ENCODE data around the gene RNF126.
A peak's percentile ranks its signal among the peaks of the same experiment; 100 is the strongest.
"Not testable (repeated sequence)": the region's sequence is repeated elsewhere in the genome, so short reads cannot be mapped to it uniquely, and the experiment has no call there.

The RNF126 gene

DNA sequence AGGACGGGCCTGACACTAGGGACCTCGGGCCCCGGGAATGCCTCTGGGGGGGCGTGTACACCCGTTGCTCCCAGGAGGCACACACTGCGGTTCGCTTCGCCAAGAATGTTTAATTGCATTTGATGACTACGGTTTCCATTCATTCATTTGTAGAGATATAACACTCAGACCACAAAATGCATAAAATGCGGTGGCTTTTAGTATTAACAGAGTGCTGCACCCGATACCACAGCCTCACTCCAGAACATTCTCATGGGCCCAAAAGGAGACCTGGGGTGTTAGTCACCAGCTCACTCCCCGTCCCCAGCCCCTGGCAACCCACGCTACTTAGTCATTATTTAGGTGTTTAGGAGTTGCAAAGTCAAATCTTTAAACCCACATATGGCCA lies 51.5 kb downstream of the RNF126 start:
- no peak for DNase-seq (ENCODE audit: low read depth)

DNA sequence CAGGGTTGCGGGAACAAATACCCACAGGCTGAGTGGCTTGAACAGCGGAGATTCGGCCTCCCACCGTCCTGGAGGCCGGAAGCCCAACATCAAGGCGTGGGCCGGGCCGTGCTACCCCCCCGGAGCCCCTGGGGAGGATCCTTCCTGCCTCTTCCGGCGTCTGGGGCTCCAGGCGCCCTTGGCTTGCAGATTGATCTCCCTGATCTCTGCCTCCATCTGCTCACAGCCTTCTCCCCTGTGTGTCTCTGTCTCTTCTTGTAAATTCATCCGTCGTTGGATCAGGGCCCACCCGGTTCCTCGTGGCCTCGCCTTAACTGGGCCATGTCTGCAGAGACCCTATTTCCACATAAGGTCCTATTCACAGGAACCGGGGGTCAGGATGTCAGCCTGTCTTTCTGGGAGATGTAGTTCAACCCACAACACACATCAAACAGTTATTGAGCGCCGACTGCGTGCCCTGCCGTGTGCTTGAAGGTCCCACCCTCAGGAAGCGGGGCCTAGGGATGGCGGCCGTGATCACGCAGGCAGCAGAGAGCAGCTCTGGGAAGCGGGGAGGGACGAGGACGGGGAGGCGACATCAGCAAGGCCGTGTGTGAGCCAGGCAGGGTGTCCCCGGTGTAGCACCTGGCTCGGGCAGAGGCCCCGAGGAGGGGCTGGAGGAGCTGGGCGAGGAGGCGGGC lies 52.1 kb downstream of the RNF126 start:
- peak; percentile 44 for DNase-seq (ENCODE audit: low read depth)

DNA sequence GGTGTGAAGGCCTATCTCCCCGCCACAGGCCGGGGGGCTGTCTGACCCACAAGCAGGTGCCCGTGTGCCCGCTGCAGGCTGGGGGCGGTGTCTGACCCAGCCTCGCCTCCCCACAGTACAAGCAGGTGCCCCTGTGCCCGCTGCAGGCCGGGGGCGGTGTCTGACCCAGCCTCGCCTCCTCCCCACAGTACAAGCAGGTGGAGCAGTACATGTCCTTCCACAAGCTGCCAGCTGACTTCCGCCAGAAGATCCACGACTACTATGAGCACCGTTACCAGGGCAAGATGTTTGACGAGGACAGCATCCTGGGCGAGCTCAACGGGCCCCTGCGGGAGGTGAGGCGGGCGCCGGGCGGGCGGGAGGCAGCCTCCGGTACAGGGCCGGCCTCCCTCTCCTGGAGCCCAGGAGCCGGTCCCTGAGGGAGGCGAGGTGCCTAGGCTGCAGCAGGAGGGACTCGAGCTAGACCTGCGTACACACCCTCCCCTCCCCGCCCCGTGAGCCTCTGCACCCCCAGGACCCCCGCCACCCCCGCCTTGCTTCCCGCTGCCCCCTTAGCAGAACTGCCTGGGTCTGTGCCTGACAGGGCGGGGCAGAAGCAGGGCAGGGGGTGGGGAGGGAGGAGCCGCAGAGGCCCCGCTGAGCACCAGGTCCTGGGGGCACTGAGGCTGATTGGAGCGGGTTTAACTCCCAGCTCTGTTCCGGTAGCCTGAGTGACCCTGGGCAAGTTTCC lies 52.8 kb downstream of the RNF126 start:
- DNase-seq (ENCODE audit: low read depth) = peak; percentile 23

DNA sequence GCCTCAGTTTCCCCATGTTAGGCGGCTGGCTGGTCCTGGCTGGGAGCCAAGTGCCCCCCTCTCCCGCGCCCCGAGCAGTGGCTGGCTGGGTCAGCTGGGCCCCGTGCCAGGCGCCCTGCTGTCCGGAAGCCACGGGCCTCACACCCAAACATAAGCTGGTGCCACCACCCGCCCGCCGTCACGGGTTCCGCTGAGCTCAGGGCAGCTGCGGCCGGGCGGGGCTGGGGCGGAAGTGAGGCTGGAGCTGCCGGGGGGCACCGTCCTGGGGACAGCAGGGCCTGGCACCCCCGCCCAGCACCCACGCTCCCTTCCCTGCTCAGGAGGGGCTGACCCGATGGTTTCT lies 54.0 kb downstream of the RNF126 start:
- no peak for DNase-seq (ENCODE audit: low read depth)

DNA sequence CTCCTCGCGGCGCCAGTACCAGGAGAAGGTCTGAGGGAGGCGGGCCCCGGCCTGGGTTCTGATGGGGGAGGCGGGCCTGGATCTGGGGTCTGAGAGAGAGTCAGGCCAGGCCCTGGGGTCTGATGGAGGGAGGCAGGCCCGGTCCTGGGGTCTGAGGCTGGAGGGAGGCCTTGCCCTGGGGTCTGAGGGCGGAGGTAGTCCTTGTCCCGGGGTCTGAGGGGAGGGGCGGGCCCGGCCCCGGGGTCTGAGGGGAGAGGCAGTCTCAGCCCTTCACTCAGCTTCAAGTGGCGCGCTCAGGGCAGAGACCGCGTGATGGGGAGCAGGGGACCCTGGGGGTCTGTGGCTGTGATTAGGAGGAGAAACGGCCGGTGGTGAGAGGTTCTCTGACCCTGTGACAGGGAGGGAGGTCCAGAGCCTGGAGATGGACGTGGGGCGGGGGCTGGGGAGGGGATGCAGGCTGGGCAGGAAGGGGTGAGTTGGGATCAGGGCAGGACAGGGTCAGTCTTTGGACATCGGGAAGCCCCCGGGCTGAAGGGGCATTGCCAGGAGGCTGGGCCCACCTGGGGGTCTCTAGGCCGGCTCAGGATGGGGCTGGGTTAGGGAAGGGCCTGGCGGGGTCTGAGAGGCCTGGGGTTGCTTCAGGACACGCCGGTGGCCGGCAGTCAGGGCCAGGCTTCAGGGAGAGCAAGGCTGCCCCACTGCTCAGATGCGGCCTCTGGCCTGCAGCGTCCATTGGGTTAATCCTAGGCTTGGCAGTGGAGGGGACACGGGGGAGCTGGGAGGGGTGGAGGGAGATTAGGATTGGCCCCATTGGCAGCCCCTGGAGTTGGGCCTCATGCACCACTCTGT lies 54.6 kb downstream of the RNF126 start:
- DNase-seq (ENCODE audit: low read depth) = no peak

DNA sequence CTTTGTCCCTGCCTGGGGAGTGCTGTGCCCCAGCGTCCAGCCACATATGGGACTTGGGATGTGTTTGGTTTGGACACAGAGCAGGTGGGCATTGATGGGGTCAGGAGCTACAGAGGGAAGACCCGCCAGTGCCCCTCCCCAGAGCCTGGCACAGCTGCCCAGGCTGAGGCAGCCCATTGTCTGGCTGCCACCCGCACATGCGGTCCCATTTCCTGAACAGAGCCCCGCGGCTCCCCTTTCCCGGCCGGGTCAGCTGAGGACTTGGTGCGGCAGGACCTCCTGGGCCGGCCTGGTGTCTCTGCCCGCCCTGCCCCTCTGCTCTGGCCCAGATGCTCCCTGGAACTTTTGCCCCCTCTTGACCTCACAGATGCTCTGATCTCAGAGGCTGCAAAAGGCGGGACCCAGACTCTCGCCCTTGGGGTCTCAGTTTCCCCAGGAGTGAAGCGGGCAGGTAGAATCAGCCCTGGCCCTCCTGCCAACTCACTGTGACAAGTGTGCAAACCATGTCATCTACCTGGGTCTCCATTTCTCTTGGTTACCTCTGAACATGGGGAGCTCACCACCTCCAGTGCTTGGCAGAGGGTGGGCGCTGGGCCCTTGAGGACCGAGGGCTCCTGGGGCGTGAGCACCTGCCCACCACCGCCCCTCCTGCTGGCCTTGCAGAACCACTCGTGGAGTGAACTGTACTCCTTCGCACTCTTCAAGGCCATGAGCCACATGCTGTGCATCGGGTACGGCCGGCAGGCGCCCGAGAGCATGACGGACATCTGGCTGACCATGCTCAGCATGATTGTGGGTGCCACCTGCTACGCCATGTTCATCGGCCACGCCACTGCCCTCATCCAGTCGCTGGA lies 55.5 kb downstream of the RNF126 start:
- DNase-seq (ENCODE audit: low read depth) = no peak

DNA sequence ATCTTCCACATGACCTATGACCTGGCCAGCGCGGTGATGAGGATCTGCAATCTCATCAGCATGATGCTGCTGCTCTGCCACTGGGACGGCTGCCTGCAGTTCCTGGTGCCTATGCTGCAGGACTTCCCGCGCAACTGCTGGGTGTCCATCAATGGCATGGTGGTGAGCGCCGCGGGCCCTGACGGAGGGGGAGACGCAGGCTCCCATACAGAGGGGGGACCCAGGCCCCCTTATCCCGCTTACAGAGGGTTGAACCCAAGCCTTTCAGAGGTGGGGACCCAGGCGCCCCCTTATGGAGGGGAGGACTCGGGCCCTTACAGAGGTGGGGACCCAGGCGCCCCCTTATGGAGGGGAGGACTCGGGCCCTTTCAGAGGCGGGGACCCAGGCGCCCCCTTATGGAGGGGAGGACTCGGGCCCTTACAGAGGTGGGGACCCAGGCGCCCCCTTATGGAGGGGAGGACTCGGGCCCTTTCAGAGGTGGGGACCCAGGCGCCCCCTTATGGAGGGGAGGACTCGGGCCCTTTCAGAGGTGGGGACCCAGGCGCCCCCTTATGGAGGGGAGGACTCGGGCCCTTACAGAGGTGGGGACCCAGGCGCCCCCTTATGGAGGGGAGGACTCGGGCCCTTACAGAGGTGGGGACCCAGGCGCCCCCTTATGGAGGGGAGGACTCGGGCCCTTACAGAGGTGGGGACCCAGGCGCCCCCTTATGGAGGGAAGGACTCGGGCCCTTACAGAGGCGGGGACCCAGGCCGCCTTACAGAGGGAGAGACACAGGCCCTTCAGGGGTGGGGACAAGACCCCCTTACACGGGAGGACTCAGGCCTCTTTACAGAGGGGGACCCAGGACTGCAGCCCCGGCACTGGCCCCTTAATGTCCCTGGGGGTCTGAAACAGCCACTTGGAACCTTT lies 57.7 kb downstream of the RNF126 start:
- not testable (repeated sequence) for DNase-seq (ENCODE audit: low read depth)

DNA sequence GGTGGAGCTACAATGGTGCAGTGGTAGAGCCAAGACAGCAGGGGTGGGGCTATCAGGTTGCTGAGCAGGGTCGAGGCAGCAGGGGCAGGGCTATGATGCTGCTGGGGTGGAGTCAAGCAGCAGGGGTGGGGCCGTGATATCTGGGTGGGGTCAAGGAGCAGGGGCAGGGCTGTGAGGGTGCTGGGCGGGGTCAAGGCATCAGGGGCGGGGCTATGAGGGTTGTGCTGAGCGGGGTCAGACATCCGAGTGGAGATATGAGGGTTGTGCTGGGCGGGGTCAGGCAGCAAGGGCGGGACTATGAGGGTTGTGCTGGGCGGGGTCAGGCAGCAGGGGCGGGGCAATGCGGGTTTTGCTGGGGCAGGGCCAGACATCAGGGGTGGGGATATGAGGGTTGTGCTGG lies 58.7 kb downstream of the RNF126 start:
- DNase-seq (ENCODE audit: low read depth) = no peak

DNA sequence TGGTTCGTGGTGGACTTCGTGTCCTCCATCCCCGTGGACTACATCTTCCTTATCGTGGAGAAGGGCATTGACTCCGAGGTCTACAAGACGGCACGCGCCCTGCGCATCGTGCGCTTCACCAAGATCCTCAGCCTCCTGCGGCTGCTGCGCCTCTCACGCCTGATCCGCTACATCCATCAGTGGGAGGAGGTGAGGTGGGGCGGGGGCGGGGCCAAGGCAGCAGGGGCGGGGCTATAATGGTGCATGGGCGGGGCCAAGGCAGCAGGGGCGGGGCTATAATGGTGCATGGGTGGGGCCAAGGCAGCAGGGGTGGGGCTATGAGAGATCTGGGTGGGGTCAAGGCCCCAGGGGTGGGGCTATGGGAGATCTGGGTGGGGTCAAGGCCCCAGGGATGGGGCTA lies 59.2 kb downstream of the RNF126 start:
- not testable (repeated sequence) for DNase-seq (ENCODE audit: low read depth)

DNA sequence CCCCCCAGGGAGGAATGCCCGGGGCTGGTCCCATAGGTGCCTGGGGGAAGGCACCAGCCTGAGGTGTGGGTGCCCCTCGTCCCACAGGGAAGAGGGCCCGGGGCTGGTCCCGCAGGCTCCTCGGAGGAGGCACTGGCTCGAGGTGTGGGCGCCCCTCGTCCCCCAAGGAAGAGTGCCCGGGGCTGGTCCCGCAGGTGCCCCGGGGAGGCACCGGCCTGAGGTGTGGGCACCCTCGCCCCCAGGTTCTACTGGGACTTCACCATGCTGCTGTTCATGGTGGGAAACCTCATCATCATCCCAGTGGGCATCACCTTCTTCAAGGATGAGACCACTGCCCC lies 59.7 kb downstream of the RNF126 start:
- DNase-seq (ENCODE audit: low read depth) = not testable (repeated sequence)

DNA sequence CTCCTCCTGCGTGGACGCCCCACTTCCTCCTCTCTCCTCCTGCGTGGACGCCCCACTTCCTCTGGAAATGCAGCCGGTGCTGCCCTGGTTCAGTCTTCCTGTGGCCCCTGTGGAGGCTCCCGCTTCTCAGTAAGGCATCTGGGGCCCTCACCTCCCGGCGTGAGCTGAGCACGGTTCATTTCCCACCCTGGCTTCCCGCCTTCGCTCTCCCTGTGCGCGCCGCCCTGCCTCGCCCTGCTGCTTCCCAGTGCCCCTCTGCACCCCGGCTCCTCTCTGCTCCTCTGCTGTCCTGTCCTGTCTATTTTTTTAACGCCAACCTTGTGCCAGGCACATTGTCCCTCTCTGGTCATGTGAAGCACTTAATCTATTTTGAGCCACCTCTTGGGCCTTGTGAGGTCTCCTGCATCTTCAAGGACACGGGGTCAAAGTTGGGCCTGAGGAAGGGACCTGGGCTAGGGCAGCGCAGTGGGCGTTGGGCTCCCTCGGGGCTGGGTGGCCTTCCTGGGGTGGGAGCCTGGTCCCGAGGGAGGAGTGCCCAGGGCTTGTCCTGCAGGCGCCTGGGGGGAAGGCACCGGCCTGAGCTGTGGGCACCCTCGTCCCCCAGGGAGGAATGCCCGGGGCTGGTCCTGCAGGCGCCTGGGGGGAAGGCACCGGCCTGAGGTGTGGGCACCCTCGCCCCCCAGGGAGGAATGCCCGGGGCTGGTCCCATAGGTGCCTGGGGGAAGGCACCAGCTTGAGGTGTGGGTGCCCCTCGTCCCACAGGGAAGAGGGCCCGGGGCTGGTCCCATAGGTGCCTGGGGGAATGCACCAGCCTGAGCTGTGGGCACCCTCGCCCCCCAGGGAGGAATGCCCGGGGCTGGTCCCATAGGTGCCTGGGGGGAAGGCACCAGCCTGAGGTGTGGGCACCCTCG lies 60.4 kb downstream of the RNF126 start:
- DNase-seq (ENCODE audit: low read depth) = no peak

DNA sequence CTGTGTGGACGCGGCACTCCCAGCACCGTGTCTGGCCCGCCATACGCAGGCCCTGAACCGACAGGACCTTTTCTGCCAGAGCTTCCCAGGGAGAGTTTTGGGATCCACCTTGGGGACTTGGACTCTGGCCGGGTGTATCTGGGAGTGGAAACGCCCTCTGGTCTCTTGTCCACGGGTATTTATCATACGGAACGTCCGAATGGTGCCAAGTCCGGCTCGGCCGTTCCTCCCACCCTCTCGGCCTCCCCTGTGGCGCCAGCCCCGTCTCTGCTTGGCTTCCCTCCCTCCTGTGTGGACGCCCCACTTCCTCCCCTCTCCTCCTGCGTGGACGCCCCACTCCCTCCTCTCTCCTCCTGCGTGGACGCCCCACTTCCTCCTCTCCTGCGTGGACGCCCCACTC lies 61.2 kb downstream of the RNF126 start:
- no peak for DNase-seq (ENCODE audit: low read depth)

DNA sequence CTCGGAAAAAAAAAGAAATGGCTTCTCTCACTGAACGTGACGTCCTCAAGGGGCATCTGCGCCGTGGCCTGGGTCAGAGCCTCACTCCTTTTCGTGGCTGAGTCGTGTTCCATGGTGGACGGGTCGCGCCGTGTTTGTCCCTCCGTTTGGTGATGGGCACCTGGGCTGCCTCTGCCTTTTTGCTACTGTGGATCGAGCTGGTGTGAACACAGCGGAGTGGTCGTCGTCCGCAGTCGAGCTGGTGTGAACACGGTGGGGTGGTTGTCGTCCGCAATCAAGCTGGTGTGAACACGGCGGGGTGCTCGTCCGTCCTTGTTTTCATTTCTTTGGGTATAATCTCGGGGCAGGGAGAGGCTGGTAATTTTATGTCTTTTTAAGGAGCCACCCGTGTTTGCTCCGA lies 61.7 kb downstream of the RNF126 start:
- DNase-seq (ENCODE audit: low read depth) = no peak
